ENCODE results near the gene ANLN. TPM values are rescaled to one million over a fixed set of nuclear protein-coding genes. Genes with fewer than 3 reads are reported as not detected.
"Not testable (repeated sequence)": the region's sequence is repeated elsewhere in the genome, so short reads cannot be mapped to it uniquely, and the experiment has no call there.

Gene ANLN
- total RNA-seq, 1 donor from 2014 or later, result 15.4 TPM

DNA sequence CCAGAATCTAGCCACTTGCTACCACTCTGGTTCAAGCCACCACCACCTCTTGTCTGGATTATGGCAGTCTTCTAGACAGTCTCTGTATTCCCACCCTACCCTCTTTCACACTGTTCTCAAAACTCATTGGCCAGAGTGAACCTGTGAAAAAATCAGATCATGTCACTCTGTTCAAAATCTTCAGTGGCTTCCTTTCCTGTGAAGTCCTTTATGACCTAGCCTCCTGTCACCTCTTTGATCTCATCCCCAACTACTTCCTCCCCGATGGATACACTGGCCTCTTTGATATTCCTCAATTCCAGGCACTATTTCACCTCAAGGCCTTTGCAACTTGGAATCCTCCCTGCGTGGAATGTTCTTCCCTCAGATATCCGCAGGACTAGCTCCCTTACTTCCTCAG, 21.2 kb upstream of the ANLN start:
- TF ChIP-seq CTCF (IDR thresholded peaks at IDR 0.05; ENCODE audit: insufficient read depth, low read length, poor library complexity, severe bottlenecking), result no peak
- Histone ChIP-seq H3K27me3 (ENCODE audit: control insufficient read depth, insufficient read depth, low read length) (no peaks in the 10 kb centered on the region), H3K4me3 (ENCODE audit: low read depth, low read length) (no peak overlapping the region), H3K36me3 (ENCODE audit: control insufficient read depth, insufficient read depth, low read length) (no peaks in the 10 kb centered on the region)
- no peak for DNase-seq (ENCODE audit: low read depth)

DNA sequence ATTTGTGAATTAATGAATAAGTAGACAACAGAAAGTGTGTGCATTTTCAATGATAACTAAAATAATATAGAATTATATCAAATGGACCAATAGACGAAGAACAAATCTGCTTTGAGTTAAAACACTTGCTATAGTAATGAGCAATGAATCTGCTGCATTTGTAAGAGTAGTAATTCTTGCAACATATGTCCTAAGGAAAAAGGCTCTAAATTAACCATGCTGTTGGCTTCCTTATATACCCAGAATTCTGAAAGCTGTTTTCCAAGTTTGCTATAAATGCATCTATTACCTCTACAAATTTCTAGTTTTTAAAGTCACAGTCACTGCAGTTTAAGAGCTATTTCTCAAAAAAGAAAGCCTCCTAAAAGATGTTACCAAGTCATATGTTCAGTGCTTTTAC, 20.5 kb upstream of the ANLN start:
- Histone ChIP-seq H3K27me3 (ENCODE audit: control insufficient read depth, insufficient read depth, low read length) (no peaks in the 10 kb centered on the region), H3K4me3 (ENCODE audit: low read depth, low read length) (no peak overlapping the region), H3K36me3 (ENCODE audit: control insufficient read depth, insufficient read depth, low read length) (no peaks in the 10 kb centered on the region)
- TF ChIP-seq CTCF (IDR thresholded peaks at IDR 0.05; ENCODE audit: insufficient read depth, low read length, poor library complexity, severe bottlenecking), result no peak
- no peak for DNase-seq (ENCODE audit: low read depth)

DNA sequence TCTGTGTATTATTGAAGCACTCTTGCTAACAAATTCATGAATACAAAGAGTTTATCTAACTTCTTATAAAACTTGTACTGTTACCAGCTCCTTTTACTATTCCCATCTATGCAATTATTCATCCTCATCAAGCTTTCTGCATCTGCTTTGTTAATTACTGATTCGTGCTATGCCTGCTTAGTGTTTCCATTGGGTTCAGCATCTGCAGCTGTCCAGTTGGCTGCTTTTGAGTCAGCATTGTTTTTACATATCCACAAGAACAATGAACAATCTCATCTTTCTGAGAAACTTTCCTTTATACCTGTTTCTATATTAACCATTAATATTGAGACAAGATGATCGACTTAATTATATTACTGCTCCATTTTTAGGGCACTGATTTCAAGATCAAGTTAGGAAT, 19.6 kb upstream of the ANLN start:
- H3K4me3 ChIP-seq (ENCODE audit: low read depth, low read length), result no peak overlapping the region
- no peak for TF ChIP-seq CTCF (IDR thresholded peaks at IDR 0.05; ENCODE audit: insufficient read depth, low read length, poor library complexity, severe bottlenecking)
- DNase-seq (ENCODE audit: low read depth), result no peak
- no peaks in the 10 kb centered on the region for H3K27me3 ChIP-seq (ENCODE audit: control insufficient read depth, insufficient read depth, low read length)
- no peaks in the 10 kb centered on the region for H3K36me3 ChIP-seq (ENCODE audit: control insufficient read depth, insufficient read depth, low read length)

- no peak overlapping the region for H3K4me3 ChIP-seq (ENCODE audit: low read depth, low read length)
- no peak for DNase-seq (ENCODE audit: low read depth)
- H3K36me3 ChIP-seq (ENCODE audit: control insufficient read depth, insufficient read depth, low read length), result no peaks in the 10 kb centered on the region
- H3K27me3 ChIP-seq (ENCODE audit: control insufficient read depth, insufficient read depth, low read length), result no peaks in the 10 kb centered on the region
- TF ChIP-seq CTCF (IDR thresholded peaks at IDR 0.05; ENCODE audit: insufficient read depth, low read length, poor library complexity, severe bottlenecking), result no peak
Measured at GRCh38 chr7:36372156-36372555, 17.5 kb upstream of the ANLN start.

GRCh38 chr7:36378555-36378954, 11.1 kb upstream of the ANLN start:
- H3K27me3 ChIP-seq (ENCODE audit: control insufficient read depth, insufficient read depth, low read length); H3K36me3 ChIP-seq (ENCODE audit: control insufficient read depth, insufficient read depth, low read length); DNase-seq (ENCODE audit: low read depth); H3K4me3 ChIP-seq (ENCODE audit: low read depth, low read length): not testable (repeated sequence)

GRCh38 chr7:36379831-36380504, 9.7 kb upstream of the ANLN start:
- no peak for TF ChIP-seq CTCF (IDR thresholded peaks at IDR 0.05; ENCODE audit: insufficient read depth, low read length, poor library complexity, severe bottlenecking)
- no peak for DNase-seq (ENCODE audit: low read depth)
- Histone ChIP-seq H3K36me3 (ENCODE audit: control insufficient read depth, insufficient read depth, low read length) (no peaks in the 10 kb centered on the region), H3K27me3 (ENCODE audit: control insufficient read depth, insufficient read depth, low read length) (no peaks in the 10 kb centered on the region), H3K4me3 (ENCODE audit: low read depth, low read length) (no peak overlapping the region)
